Measurements from ENCODE around the gene IQGAP2. TPM values are rescaled to one million over a fixed set of nuclear protein-coding genes. Genes with fewer than 3 reads are reported as not detected.
A peak's percentile ranks its signal among the peaks of the same experiment; 100 is the strongest.

The IQGAP2 gene
- total and polyA plus RNA-seq, 9 of the 15 experiments (the other 6 are each of a cell fraction or from before 2014, with no cell fraction given): 8.7 to 23.2 (median 17.4) TPM

DNA sequence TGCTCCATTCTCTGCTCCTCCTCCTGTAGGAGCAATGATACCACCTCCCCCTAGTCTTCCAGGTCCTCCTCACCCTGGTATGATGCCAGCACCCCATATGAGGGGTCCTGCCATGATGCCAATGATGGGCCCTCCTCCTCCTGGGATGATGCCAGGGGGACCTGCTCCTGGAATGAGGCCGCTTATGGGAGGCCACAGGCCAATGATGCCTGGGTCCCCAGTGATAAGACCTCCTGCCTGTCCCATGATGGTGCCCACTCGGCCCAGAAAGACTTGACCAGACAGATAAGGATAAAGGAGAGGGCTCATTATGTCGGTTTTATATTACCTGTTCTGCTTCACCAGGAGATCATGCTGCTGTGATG is 26.2 kb upstream of the IQGAP2 start:
- in situ Hi-C loops (cut with MboI) (no loop called here), intact Hi-C loops (cut with micrococcal nuclease) (no loop called here)
- no peak overlapping the region for H3K4me3 ChIP-seq
- ChIA-PET POLR2A (no interaction called here), CTCF (ENCODE audit: low intra/inter-chr PET ratio) (no interaction called here)
- WGBS (ENCODE audit: insufficient coverage, low coverage, missing lambda C conversion rate): 24% methylated on average over 3 of the region's 3 CpGs
- DNase-seq (ENCODE audit: extremely low read depth in 1 of 4, low spot score in 3 of 4) (no peak), ATAC-seq (no peak), FAIRE-seq (no peak)
- no peaks in the 10 kb centered on the region for H3K9me1 ChIP-seq (ENCODE audit: control insufficient read depth, insufficient read depth, low read length)
- no peak overlapping the region for H2AFZ ChIP-seq (ENCODE audit: low read depth, low read length)
- no TSS peak for BruUV-seq (replicated peaks)
- H3K27ac ChIP-seq (ENCODE audit: extremely low read depth, low read depth, low read length): no peak overlapping the region
- 0 out of 4 replicates have a peak overlapping the region, but pooled peaks of 1 of the 2 experiments have one; percentile 15 for H3K9ac ChIP-seq (ENCODE audit: insufficient read depth in 1 of 2, low read depth in 2 of 2, low read length in 2 of 2)
- H3K4me1 ChIP-seq (replicated peaks in 1 of 2; ENCODE audit: control insufficient read depth in 2 of 2, insufficient read depth in 2 of 2, low read length in 2 of 2): peaks cover 16 to 35% of the 10 kb centered on the region in 2 experiments
- no peaks in the 10 kb centered on the region for H3K9me3 ChIP-seq (replicated peaks; ENCODE audit: control insufficient read depth, insufficient read depth, low read depth, low read length)
- H3K27me3 ChIP-seq (ENCODE audit: control insufficient read depth in 2 of 2, insufficient read depth in 2 of 2, low read length in 2 of 2): no peaks in the 10 kb centered on the region
- no peaks in the 10 kb centered on the region for H4K20me1 ChIP-seq (replicated peaks; ENCODE audit: control insufficient read depth, insufficient read depth, low read length)
- TF ChIP-seq TSHZ1 (CRISPR knock-in tag; IDR thresholded peaks at IDR 0.05) (no peak), TCF7L2 (IDR thresholded peaks at IDR 0.05; ENCODE audit: low read depth, low read length) (no peak), BMI1 (IDR thresholded peaks at IDR 0.05; ENCODE audit: low read length) (no peak), STAT6 (CRISPR knock-in tag; IDR thresholded peaks at IDR 0.05) (no peak), ZKSCAN1 (IDR thresholded peaks at IDR 0.05; ENCODE audit: low read depth, low read length) (no peak), BRD9 (IDR thresholded peaks at IDR 0.05; ENCODE audit: low read depth, partially characterized antibody) (no peak)
- no peaks in the 10 kb centered on the region for H3K36me3 ChIP-seq (ENCODE audit: control insufficient read depth, insufficient read depth, low read length)
- no peak overlapping the region for H3K4me2 ChIP-seq (ENCODE audit: insufficient read depth, low read length)
- H3K79me2 ChIP-seq (ENCODE audit: control insufficient read depth, insufficient read depth, low read length): no peaks in the 10 kb centered on the region
